Activated CD8-positive, alpha-beta memory T cell treated with anti-CD3 and anti-CD28 coated beads for 24 hours (primary cell): Measurements from ENCODE around the gene PPP1R14B.

ENCODE experiments used
- DNase-seq: peaks from one replicate; pipeline ENCODE4 v3.0.0-alpha.2; 2020

Gene PPP1R14B

DNA sequence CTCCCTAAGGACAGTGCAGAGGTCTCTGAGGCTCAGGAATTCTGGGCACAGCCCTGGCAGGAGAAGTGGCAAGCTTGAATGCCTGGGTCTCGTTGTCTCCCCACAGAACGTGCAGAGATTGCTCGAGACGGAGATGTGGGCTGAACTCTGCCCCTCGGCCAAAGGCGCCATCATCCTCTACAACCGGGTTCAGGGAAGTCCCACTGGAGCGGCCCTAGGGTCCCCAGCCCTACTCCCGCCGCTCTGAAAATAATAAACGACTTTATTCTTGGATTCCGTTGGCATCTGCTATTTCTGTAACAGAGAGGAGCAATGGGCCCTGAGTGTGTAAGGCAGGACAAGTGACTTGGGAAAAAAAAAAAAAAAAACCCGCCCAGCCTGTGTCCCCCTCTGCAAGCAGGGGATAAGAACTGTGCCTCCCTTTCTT, 17.0 kb downstream of the PPP1R14B start:
- DNase-seq: no peak

DNA sequence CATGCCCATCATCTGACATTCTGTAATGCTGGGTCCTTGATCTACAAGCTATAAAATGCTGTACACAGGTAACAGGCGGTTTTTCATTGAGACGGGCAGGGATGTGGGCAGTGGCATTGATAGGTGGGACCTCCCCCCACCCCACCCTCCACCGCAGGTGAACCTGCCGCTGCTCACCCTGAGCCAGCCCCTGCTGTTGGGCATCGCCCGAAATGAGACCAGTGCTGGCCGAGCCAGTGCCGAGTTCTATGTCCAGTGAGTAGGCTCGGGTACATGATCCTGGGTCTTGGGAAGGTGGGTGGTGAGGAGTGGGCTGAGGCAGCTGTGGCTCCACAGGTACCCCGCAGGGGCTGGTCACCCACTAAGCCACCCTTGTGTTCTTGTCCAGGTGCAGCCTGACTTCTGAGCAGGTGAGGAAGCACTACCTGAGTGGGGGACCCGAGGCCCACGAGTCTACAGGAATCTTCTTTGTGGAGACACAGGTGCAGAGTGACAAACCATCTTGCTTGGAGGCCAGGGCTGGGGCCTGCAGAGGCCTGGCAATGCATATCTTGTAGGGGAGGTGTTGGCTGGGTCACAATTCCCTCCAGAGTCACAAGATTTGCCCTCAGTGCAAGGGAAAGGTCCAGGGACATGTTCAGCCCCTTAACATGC, 17.5 kb downstream of the PPP1R14B start:
- DNase-seq: no peak

DNA sequence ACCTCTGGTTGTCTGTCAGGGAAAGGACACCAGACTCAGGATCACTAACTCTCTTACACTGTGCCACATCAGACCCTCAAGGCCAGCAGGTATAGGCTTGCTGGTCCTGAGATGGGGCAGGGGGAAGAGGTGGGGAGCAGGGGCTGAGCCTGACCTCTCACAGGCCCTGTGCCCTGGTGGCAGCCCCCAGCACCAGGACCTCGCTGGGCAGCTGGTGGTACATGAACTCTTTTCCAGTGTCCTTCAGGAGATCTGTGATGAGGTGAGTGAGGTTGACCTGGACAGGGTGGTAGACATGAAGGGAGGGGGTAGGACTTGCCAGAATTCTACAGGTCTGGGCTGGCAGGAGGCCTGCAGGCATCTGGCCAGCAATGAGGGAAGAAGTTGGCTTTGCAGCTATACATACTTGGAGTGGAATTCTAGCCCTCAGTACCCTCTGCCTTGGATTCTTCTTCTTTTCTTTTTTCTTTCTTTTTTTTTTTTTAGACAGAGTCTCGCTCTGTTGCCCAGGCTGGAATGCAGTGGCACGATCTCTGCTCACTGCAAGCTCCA, 19.3 kb downstream of the PPP1R14B start:
- DNase-seq: no peak

DNA sequence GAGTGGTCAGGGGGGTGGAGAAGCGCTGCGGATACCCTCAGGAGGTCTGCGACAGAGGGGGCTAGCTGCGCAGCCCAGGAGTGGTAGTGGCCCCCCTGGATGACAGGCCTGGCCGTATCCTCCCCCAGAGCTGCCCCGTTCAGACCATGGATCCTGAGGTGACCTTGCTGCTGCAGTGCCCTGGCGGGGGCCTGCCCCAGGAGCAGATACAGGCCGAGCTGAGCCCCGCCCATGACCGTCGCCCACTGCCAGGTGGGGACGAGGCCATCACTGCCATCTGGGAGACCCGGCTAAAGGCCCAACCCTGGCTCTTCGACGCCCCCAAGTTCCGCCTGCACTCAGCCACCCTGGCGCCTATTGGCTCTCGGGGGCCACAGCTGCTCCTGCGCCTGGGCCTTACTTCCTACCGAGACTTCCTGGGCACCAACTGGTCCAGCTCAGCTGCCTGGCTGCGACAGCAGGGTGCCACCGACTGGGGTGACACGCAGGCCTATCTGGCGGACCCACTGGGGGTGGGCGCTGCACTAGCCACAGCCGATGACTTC, 20.2 kb downstream of the PPP1R14B start:
- DNase-seq: peak; percentile 85

DNA sequence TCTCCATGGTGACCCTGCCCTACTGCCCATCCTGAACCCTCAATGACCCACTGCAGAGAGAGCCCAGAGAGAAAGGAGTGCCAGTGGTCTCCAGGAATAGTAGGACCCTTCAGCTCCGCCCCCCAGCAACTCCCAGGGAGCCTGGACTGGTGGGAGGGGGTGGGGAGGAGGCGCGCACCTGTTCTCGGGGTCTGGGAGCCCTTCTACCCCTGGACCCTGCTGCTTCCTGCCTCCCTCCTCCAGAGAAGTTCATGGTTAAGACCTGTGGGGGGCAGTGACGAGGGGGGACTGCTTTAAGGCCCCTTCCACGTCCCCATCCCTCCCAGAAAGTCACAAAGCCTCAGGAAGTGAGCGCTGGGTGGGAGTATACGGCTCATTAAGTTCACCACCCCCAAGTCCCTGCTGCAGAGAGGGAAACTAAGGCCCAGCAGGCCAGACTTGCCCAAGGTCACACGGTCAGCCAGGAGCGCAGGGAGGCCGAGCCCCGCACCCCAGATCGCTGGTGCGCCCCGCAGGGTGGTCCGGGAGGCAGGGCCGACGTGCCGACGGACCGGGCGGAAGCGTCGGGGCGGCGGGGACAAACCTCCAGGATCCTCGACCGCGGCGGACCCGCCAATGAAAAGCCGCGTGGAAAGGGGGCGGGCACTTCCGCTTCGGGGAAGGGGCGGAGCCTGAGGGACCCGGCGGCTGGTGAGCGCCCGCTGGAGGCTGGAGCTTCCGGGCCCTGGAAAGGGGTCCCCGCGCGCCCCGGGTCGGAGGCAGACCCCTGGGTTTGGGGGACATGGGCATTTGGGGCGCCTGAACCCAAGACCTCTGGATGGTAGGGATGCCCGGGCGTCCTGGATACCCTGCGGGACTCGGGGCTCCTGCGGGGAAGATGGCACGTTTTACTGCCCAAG, 20.9 kb downstream of the PPP1R14B start, which contains the start of the genes NUDT22 and TRPT1:
Gene NUDT22 (plus strand): TSS at position 667 of the 899 bp plus-strand sequence. CDS start 379 bp downstream, outside the sequence.
Gene TRPT1 (minus strand): TSS at position 579 of the 899 bp plus-strand sequence. CDS start 326 bp downstream, at position 253.
- DNase-seq: peak; percentile 99

DNA sequence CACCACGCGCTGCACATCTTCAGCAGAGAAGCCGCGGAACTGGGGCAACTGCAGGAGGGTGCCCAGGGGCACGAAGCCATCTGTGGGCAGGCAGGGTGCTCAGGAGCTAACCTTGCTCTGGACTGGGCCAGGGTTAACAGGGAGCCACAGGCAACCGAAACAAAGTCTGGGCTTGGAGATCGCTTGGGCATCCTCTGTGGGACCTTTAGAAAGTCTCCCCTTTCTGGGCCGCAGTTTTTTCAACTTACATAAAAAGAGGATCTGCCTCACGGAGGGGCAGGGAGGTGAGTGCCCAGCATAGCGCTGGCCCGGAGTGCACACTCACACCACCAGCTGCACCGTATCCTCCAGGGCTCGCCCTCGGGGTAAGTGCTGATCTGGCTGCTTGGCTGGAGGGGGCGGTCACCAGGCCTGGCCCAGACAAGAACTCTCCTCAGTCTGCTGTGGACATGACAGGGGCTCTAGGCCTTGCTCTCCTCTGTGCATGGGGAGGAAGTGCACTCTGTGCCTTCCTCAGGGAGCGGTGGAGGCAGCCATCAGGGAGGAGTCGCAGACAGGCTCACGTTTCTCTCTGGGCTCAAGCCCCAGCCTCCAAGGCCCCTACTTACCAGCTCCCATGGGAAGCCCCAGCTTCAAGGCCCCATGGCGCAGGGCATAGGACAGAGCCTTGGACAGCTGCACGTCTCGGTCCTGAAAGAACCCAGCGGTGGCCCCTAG, 21.7 kb downstream of the PPP1R14B start:
- no peak for DNase-seq

DNA sequence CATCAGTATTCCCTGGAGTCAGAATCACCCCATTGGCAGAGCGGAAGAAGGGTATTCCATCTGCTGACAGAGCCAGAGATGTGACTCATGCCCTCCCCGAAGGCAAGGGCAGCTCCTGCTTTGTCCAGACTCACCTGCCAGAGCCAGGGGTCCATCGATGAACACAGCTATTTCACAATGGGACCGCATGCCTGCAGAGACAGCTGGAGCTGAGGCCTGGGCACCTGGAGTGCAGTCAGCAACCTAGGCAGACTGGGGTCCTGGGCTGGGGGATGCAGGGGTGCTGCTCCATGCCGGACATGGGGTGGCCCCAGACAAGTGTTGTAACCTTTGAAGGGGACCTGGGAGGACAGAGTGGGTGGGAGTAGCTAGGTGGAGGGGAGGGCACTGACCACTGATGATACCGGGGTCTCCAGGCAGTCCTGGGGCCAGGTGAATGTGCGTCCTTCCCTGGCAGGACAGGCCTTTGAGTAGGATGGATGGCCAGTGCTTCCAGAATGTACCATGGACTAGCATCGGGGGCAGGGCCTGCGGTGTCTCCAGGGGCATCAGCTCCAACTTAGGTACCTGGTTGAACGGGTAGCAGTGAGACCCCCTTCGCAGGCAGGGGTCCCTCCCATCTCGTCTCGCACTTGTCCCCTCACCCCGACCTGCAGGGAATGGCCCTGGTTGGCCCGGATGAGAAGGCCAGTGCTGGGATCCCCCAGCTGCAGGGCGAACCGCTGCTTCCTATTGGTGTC, 22.4 kb downstream of the PPP1R14B start:
- DNase-seq: no peak

DNA sequence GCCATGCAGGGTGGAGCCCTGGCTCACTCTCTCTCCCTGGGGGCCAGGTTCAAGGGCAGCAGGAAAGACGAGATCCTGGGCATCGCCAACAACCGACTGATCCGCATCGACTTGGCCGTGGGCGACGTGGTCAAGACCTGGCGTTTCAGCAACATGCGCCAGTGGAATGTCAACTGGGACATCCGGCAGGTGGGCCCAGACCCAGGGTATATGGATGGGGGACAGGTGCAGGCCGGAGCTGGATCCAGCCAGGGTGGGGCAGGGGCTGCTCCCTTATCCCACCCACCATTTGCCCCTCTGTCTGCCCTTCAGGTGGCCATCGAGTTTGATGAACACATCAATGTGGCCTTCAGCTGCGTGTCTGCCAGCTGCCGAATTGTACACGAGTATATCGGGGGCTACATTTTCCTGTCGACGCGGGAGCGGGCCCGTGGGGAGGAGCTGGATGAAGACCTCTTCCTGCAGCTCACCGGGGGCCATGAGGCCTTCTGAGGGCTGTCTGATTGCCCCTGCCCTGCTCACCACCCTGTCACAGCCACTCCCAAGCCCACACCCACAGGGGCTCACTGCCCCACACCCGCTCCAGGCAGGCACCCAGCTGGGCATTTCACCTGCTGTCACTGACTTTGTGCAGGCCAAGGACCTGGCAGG, 23.6 kb downstream of the PPP1R14B start:
- DNase-seq: no peak

DNA sequence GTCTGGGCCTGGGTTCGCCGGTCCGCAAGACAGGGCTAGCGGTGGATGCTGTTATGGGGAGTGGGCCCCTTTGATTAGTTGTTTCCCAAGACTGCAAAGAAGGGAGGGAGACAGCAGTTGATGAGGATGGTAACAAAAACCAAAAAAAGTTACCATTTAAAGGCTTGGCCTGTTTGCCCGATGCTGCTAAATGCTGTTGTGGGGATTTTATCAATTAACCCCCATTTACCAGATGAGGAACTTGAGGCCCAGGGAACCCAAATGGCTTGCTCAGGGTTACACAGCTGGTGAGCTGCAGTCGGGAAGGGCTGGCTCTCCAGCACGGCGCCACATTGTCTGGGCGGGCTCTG, 24.1 kb downstream of the PPP1R14B start:
- no peak for DNase-seq

DNA sequence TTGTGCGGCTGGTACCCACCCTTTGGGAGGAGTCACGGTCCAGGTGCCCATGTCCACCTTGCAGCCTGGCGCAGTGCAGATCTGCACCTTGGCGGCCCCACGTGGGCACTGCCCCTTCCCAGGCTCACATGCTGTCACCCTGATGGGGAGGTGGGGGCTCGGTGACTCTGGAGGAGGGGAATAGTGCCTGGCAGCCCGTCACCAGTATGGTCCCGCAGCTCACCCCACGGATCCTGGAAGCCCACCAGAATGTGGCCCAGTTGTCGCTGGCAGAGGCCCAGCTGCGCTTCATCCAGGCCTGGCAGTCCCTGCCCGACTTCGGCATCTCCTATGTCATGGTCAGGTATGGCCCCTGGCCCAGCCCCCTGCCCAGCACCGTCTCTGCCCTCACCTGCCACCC, 25.9 kb downstream of the PPP1R14B start:
- no peak for DNase-seq

DNA sequence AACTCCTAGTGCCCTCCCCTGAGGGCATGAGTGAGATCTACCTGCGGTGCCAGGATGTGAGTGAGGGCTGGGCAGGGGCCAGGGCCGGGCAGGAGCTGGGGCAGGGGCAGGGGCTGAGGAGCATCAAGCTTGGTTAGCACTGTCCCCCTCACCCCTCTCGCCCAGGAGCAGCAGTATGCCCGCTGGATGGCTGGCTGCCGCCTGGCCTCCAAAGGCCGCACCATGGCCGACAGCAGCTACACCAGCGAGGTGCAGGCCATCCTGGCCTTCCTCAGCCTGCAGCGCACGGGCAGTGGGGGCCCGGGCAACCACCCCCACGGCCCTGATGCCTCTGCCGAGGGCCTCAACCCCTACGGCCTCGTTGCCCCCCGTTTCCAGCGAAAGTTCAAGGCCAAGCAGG, 26.5 kb downstream of the PPP1R14B start:
- DNase-seq: no peak

DNA sequence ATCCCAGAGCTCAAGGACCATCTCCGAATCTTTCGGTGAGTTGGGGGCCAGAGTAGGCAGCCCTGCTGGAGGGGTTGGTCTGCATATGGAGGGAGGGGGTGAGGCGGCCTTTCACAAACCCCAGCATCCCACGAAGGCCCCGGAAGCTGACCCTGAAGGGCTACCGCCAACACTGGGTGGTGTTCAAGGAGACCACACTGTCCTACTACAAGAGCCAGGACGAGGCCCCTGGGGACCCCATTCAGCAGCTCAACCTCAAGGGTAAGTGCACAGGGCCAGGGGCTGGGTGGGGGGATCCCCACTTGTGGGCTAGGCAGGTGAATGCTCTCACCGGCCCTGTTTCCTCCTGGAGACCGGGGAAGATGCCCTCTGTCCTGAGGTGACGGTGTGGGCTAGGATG, 27.0 kb downstream of the PPP1R14B start:
- no peak for DNase-seq

DNA sequence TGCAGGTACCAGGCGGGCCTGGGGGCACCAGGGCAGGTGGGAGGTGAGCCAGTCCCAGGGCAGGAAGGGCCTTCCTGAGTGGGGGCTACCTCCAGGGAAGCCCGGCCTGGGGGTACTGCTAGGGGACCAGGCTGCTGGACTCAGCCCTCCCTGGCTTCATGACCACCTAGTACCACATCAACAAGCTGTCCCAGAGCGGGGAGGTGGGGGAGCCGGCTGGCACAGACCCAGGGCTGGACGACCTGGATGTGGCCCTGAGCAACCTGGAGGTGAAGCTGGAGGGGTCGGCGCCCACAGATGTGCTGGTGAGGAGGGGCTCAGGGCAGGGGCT, 27.4 kb downstream of the PPP1R14B start:
- DNase-seq: no peak

DNA sequence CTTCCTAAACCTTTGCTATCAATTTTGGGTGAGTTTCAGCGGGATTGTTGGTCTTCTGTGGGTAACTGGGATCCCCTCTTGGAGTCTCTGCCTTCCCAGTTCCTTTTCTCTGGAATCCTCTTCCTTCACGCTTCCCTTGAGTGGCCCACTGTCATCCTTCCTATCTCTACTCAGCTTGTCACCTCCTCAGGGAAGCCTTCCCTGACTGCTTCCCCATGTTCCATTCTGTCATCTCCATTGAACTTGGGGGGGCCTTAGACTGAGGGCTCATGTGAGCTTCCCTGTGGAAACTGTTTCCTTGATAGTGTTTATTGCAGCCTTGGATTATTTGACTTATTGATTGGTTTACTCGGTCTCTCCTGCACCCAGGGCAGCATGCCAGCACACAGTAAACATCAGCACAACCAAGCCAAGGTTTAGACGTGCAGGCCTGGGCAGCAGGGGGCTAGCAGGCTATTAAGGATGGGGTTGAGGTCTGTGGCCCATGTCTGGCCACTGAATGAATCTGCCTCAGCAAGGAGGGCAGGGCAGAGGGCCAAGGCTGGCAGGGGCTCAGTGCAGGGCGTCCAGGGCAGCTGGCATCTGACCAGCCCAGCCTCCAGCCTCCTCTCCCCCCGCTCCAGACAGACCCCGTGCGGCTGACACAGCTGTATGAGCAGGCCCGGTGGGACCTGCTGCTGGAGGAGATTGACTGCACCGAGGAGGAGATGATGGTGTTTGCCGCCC, 28.0 kb downstream of the PPP1R14B start:
- no peak for DNase-seq

DNA sequence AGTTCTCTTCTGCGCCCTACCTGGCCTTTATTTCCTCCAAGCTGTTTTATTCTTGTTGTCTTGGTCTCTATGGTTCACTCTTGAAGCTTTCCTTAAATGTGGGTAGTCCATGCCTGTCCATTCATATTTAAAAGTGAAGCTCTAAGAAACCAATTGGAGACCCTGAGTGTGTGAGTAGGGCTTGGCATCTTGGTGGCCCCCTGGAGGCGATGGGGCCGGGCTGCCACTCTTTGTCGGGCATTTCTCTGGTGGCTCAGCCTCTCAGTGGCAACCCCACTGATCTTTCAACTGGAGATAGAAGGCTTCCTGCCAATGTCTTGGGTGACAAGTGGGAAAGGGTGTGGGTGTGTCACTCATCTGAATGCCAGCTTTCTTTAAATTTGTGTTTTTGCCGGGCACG, 29.9 kb downstream of the PPP1R14B start:
- no peak for DNase-seq

DNA sequence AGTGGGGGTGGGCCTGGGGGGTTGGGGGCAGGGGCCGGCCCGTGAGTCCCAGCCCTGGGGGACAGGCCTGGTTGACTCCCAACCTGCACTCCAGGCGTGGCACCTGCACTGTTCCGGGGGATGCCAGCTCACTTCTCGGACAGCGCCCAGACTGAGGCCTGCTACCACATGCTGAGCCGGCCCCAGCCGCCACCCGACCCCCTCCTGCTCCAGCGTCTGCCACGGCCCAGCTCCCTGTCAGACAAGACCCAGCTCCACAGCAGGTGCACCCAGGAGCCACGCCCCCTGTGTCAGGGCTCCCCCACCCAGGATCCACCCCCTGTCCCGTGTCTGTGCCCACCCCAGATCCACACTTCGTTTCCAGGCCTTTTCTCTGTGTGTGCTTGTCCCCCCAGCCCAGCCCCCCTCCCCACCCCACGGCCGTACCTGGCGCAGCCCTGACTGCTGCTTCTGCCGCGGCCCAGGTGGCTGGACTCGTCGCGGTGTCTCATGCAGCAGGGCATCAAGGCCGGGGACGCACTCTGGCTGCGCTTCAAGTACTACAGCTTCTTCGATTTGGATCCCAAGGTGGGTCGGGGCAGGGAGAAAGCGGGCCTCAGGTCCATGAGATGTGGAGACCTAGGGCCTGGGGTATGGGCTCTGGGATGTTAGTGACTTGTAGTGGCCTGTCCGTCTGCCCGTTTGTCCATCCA, 35.4 kb downstream of the PPP1R14B start:
- no peak for DNase-seq

DNA sequence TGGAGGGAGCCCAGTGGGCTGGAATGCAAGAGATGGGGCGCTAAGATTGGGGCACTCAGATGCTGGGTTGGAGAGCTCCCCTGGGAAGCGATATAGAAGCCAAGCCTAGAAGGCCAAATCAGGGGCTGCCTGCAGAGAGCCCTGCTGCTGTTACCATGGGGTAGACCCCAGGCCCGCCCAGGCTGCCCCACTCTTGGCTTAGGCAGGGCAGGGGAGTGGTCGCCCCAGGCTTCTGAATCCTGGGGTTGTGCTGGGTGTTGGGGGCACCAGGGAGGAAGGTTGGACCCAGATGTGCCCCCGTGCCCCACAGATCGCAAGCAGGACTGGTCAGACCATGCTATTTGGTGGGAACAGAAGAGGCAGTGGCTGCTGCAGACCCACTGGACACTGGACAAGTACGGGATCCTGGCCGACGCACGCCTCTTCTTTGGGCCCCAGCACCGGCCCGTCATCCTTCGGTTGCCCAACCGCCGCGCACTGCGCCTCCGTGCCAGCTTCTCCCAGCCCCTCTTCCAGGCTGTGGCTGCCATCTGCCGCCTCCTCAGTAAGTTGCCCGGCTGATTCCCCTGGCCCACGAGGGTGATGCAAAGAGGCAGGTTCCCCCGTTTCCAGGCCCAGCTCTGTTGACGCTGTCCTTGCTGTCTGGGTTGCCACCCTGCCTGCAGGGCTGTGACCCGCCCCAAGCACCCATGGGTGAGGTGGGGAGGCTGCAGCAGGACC, 36.3 kb downstream of the PPP1R14B start:
- DNase-seq: no peak

DNA sequence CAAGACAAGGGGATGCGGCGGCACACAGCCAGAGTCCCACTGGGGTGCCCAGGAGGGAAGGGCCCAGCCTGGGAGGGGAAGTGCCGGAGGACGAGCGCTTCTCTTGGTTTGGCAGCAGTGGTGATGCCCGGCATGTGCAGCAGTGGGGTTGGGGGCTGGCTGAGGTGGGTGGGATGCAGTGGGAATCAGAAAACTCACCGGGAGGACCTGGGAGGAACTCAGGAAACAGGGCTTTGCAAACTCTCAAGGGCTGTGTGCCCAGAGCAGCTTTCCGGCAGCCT, 37.2 kb downstream of the PPP1R14B start:
- DNase-seq: no peak

DNA sequence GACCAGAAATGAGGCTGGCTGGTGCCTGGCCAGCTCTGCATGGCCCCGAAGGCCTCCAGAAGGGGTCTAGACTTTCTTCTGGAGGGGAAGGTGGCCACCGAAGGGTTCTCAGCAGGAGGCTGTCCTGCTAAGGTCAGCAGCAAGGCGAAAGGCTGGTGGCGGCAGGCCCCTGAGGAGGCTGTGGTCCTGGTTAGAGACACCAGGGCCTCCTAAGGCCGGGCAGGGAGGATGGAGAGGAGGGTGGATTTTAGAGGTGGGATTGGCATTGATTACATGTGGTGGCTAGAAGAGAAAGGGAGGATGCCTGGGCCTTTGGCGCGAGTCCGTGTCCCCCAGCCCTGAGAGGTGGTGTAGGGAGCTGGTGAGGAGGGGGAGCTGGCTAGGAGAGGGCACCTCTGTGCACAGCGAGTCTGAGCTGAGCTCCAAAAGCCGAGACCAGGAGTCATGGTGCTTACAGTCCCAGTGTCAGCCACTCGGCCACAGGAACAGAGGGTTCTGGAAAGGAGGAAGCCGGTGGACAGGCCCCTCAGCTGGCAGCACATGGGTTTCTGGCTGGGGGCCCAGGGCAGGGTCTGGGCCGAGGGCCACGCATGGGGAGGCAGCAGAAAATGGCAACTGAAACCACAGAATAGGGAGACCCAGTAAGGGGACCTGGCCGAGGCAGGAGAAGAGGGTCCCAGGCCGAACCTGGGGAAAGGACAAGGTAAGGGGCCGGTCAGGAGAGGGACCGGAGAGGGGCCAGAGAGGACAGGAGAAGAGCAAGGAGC, 37.8 kb downstream of the PPP1R14B start:
- no peak for DNase-seq
